NCI-H1694 treated with DMSO at 0.1 percent for 48 hours (cell line): ENCODE data around the gene CTU2.

Experiments
- DNase-seq: peaks from one replicate; lab custom pipeline; 2025; lab: John Stamatoyannopoulos, UW

The CTU2 gene

GRCh38 chr16:88761143-88761534, 54.8 kb downstream of the CTU2 start:
- no peak for DNase-seq

GRCh38 chr16:88761830-88762229, 55.5 kb downstream of the CTU2 start:
- no peak for DNase-seq

GRCh38 chr16:88762258-88762870, 56.1 kb downstream of the CTU2 start:
- DNase-seq: no peak

GRCh38 chr16:88762941-88763340, 56.6 kb downstream of the CTU2 start:
- no peak for DNase-seq

- DNase-seq: no peak
Observed at GRCh38 chr16:88763502-88764053, 57.3 kb downstream of the CTU2 start.

- DNase-seq: no peak
Observed at GRCh38 chr16:88764080-88764479, 57.8 kb downstream of the CTU2 start.

- DNase-seq: no peak
Observed at GRCh38 chr16:88764913-88765349, 58.6 kb downstream of the CTU2 start.
